HL-60 (cell line): ENCODE results near the gene FLNC.

Experiments used
- DNase-seq, 2 experiments: peaks; one replicate each; pipeline ENCODE4 v3.0.0-alpha.2; 2010 to 2020; ENCODE audit warnings: low read depth in 1 of 2, low spot score in 1 of 2
- H3K27ac ChIP-seq: fragments of 250-450 bp; sonication (Bioruptor Pico); replicated peaks from 2 replicates; pipeline ENCODE4 v1.5.1; 2020; ENCODE audit warnings: mild to moderate bottlenecking, moderate library complexity
- H3K27me3 ChIP-seq: fragments of 250-450 bp; sonication (Bioruptor Pico); 2 replicates; pipeline ENCODE4 v1.5.1; 2021; ENCODE audit warnings: mild to moderate bottlenecking, moderate library complexity; ENCODE audit not compliant: insufficient read depth, poor library complexity, severe bottlenecking
- H3K4me3 ChIP-seq: replicated peaks from 2 replicates; pipeline ENCODE4 v1.5.1; 2011; ENCODE audit warnings: mild to moderate bottlenecking, control low read depth, low read length; ENCODE audit not compliant: insufficient read depth
- CTCF ChIP-seq: IDR thresholded peaks from one replicate; pipeline ENCODE4 v1.5.1; 2011; ENCODE audit warnings: low read length, control low read depth, inconsistent platforms; ENCODE audit not compliant: insufficient read depth
- GABPA ChIP-seq: IDR thresholded peaks from 2 replicates; pipeline ENCODE4 v1.6.1; 2012; ENCODE audit warnings: low read depth
- POLR2AphosphoS5 ChIP-seq: IDR thresholded peaks from 2 replicates; pipeline ENCODE4 v1.6.1; 2012; ENCODE audit warnings: low read depth
- SPI1 ChIP-seq: IDR thresholded peaks from 2 replicates; pipeline ENCODE4 v1.6.1; 2012; ENCODE audit warnings: low read depth, mild to moderate bottlenecking, borderline replicate concordance
- TF ChIP-seq, protein P1 (sequence below): IDR thresholded peaks from 2 replicates; pipeline ENCODE4 v1.6.1; 2012; ENCODE audit warnings: low read depth; ENCODE audit not compliant: insufficient replicate concordance

Gene FLNC

DNA sequence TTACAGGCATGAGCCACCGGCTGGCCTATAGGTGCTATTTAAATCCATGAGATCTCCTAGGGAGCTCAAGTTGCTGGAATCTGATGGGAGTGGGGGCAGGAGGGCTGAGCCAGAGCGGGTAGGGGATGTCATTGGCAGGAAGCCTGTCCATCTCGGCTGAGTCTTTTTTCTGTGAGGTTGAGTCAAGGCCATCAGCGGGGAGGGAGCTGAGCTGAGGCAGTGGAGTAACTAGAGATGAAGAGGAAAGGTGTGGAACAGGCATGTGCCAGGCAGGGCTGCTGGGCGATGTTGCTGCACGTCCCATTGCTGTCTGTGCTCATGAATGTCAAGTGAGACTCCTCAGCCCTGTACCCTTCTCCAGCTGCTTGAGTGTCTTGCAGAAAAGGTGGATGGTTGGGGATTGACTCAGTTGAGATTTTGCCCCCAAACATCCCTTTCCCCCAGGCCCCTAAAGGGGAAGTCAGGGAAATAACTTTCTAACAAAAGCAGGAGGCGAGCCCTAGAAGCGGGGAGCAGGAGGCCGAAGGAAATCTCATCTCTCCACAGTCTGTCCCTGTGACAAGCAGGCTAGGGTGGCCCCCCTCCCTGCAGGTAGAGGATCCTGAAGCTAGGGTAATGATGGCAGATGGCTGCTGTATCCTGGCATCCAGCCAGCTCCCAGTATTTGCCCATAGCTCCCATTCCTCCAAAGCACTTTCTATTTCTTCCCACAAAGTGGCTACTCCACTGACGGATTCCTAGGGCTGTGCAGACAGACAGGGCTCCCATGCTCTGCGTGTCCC lies 37.8 kb downstream of the FLNC start:
- TF ChIP-seq GABPA (no peak), CTCF (no peak), POLR2AphosphoS5 (no peak), SPI1 (no peak)
- TF ChIP-seq, protein P1, sequence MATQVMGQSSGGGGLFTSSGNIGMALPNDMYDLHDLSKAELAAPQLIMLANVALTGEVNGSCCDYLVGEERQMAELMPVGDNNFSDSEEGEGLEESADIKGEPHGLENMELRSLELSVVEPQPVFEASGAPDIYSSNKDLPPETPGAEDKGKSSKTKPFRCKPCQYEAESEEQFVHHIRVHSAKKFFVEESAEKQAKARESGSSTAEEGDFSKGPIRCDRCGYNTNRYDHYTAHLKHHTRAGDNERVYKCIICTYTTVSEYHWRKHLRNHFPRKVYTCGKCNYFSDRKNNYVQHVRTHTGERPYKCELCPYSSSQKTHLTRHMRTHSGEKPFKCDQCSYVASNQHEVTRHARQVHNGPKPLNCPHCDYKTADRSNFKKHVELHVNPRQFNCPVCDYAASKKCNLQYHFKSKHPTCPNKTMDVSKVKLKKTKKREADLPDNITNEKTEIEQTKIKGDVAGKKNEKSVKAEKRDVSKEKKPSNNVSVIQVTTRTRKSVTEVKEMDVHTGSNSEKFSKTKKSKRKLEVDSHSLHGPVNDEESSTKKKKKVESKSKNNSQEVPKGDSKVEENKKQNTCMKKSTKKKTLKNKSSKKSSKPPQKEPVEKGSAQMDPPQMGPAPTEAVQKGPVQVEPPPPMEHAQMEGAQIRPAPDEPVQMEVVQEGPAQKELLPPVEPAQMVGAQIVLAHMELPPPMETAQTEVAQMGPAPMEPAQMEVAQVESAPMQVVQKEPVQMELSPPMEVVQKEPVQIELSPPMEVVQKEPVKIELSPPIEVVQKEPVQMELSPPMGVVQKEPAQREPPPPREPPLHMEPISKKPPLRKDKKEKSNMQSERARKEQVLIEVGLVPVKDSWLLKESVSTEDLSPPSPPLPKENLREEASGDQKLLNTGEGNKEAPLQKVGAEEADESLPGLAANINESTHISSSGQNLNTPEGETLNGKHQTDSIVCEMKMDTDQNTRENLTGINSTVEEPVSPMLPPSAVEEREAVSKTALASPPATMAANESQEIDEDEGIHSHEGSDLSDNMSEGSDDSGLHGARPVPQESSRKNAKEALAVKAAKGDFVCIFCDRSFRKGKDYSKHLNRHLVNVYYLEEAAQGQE = no peak
- Histone ChIP-seq H3K4me3 (no peak overlapping the region), H3K27ac (no peak overlapping the region), H3K27me3 (peaks cover 6% of the 10 kb centered on the region)
- no peak for DNase-seq

DNA sequence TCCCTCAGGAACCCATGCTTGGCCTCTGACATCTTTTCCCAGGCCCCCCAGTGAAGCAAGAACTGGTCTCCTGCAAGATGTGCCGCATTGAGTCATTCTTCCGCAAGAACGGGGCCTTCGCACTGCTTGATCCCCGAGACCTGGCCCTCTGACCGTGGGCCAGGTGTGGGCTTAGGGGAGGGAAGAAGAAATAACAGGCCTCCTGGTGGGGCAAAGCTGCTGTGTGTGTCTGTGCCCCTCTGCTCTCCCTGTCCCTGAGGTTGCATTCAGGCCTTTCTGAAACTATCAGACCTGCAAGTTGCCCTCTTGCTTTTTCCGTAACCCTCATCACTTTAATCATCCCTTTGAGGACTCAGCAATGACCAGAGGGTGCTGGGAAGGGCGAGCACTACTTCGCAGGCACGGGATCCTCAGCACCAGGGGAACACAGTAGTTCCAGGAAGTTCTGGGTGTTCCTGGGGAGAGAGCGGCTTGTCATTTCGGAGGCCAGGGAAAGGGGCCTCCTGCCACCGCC lies 38.5 kb downstream of the FLNC start:
- TF ChIP-seq POLR2AphosphoS5 = no peak
- TF ChIP-seq CTCF = no peak
- TF ChIP-seq SPI1 = no peak
- TF ChIP-seq, protein P1 = no peak
- TF ChIP-seq GABPA = no peak
- Histone ChIP-seq H3K4me3 (no peak overlapping the region), H3K27me3 (peaks cover 6% of the 10 kb centered on the region), H3K27ac (no peak overlapping the region)
- DNase-seq = no peak

- H3K27ac ChIP-seq = no peak overlapping the region
- DNase-seq = peak; percentile 35 to 38
- peaks cover 6% of the 10 kb centered on the region for H3K27me3 ChIP-seq
- H3K4me3 ChIP-seq = peak overlapping the region; percentile 16; the same call in 1 of the 2 replicates
- TF ChIP-seq GABPA (no peak), SPI1 (no peak), CTCF (no peak), POLR2AphosphoS5 (no peak)
- TF ChIP-seq, protein P1 = no peak
These were observed 39.1 kb downstream of the FLNC start for GRCh38 chr7:128869138-128869943.
